ENCODE data around the gene USP15.
"Not testable (repeated sequence)": the region's sequence is repeated elsewhere in the genome, so short reads cannot be mapped to it uniquely, and the experiment has no call there.

USP15 gene

GRCh38 chr12:62448436-62448835 lies 188.2 kb downstream of the USP15 start:
- no peak overlapping the region for H3K9ac ChIP-seq (ENCODE audit: low read length)
- H3K18ac ChIP-seq (ENCODE audit: low read length): no peak overlapping the region
- no peak overlapping the region for H2BK15ac ChIP-seq (replicated peaks; ENCODE audit: low read depth)
- H3K27ac ChIP-seq (ENCODE audit: low read depth, low read length): no peak overlapping the region
- H3K79me1 ChIP-seq (ENCODE audit: low read length): no peaks in the 10 kb centered on the region
- no peak overlapping the region for H3K4me3 ChIP-seq (ENCODE audit: low read length)
- no peak for DNase-seq
- no peak overlapping the region for H3K23ac ChIP-seq (ENCODE audit: low read length)
- WGBS (ENCODE audit: extremely low coverage, insufficient coverage, low lambda C conversion rate): no CpG with 5 or more reads among the region's 3 CpGs
- H4K5ac ChIP-seq (ENCODE audit: low read length): no peak overlapping the region
- no peak overlapping the region for H2AK5ac ChIP-seq (ENCODE audit: low read length)
- no peak overlapping the region for H2BK120ac ChIP-seq (ENCODE audit: low read depth, low read length)
- no peak overlapping the region for H3K56ac ChIP-seq (ENCODE audit: low read length)
- H3K4me2 ChIP-seq (ENCODE audit: low read length): no peak overlapping the region
- H3K27me3 ChIP-seq (ENCODE audit: insufficient read depth, low read length, poor library complexity): no peaks in the 10 kb centered on the region
- no peaks in the 10 kb centered on the region for H3K79me2 ChIP-seq (ENCODE audit: control insufficient read depth, insufficient read depth, low read length)
- H3K4me1 ChIP-seq (ENCODE audit: control insufficient read depth, low read depth, low read length): no peaks in the 10 kb centered on the region
- H3K4ac ChIP-seq (ENCODE audit: low read depth, low read length): no peak overlapping the region
- H3K36me3 ChIP-seq (ENCODE audit: control insufficient read depth, insufficient read depth, low read length): no peaks in the 10 kb centered on the region
- no peak overlapping the region for H4K8ac ChIP-seq (ENCODE audit: low read depth, low read length)
- H2BK5ac ChIP-seq (ENCODE audit: low read length): no peak overlapping the region

DNA sequence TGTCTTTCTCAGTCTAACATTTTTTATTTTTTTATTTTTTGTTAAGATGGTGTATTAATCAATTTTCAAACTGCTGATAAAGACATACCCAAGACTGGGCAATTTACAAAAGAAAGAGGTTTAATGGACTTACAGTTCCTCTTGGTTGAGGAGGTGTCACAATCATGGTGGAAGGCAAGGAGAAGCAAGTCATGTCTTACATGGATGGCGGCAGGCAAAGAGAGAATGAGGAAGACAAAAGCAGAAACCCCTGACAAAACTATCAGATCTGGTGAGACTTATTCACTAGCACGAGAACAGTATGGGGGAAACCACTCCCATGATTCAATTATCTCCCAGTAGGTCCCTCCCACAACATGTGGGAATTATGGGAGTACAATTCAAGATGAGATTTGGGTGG lies 195.2 kb downstream of the USP15 start:
- WGBS (ENCODE audit: extremely low coverage, insufficient coverage, low lambda C conversion rate): no CpG with 5 or more reads among the region's 2 CpGs
- not testable (repeated sequence) for H4K8ac ChIP-seq (ENCODE audit: low read depth, low read length); H3K9ac ChIP-seq (ENCODE audit: low read length); H3K23ac ChIP-seq (ENCODE audit: low read length); H3K4me2 ChIP-seq (ENCODE audit: low read length); H2BK15ac ChIP-seq (replicated peaks; ENCODE audit: low read depth); H2BK5ac ChIP-seq (ENCODE audit: low read length); H3K36me3 ChIP-seq (ENCODE audit: control insufficient read depth, insufficient read depth, low read length); H3K4me3 ChIP-seq (ENCODE audit: low read length); H4K5ac ChIP-seq (ENCODE audit: low read length); H2AK5ac ChIP-seq (ENCODE audit: low read length); H3K18ac ChIP-seq (ENCODE audit: low read length); H2BK120ac ChIP-seq (ENCODE audit: low read depth, low read length); H3K4me1 ChIP-seq (ENCODE audit: control insufficient read depth, low read depth, low read length); H3K79me1 ChIP-seq (ENCODE audit: low read length); DNase-seq; H3K4ac ChIP-seq (ENCODE audit: low read depth, low read length); H3K79me2 ChIP-seq (ENCODE audit: control insufficient read depth, insufficient read depth, low read length); H3K27me3 ChIP-seq (ENCODE audit: insufficient read depth, low read length, poor library complexity); H3K27ac ChIP-seq (ENCODE audit: low read depth, low read length); H3K56ac ChIP-seq (ENCODE audit: low read length)

GRCh38 chr12:62458626-62459025 lies 198.4 kb downstream of the USP15 start:
- Histone ChIP-seq H2BK15ac (replicated peaks; ENCODE audit: low read depth) (no peak overlapping the region), H3K4me3 (ENCODE audit: low read length) (no peak overlapping the region), H3K27ac (ENCODE audit: low read depth, low read length) (no peak overlapping the region), H3K36me3 (ENCODE audit: control insufficient read depth, insufficient read depth, low read length) (no peaks in the 10 kb centered on the region), H3K27me3 (ENCODE audit: insufficient read depth, low read length, poor library complexity) (no peaks in the 10 kb centered on the region), H3K9ac (ENCODE audit: low read length) (no peak overlapping the region), H2BK5ac (ENCODE audit: low read length) (no peak overlapping the region), H4K8ac (ENCODE audit: low read depth, low read length) (no peak overlapping the region), H3K23ac (ENCODE audit: low read length) (no peak overlapping the region), H3K4me1 (ENCODE audit: control insufficient read depth, low read depth, low read length) (no peaks in the 10 kb centered on the region), H3K18ac (ENCODE audit: low read length) (no peak overlapping the region), H2AK5ac (ENCODE audit: low read length) (no peak overlapping the region), H3K56ac (ENCODE audit: low read length) (no peak overlapping the region), H2BK120ac (ENCODE audit: low read depth, low read length) (no peak overlapping the region), H3K4me2 (ENCODE audit: low read length) (no peak overlapping the region), H3K4ac (ENCODE audit: low read depth, low read length) (no peak overlapping the region), H3K79me1 (ENCODE audit: low read length) (no peaks in the 10 kb centered on the region), H3K79me2 (ENCODE audit: control insufficient read depth, insufficient read depth, low read length) (no peaks in the 10 kb centered on the region), H4K5ac (ENCODE audit: low read length) (no peak overlapping the region)
- DNase-seq: no peak
- WGBS (ENCODE audit: extremely low coverage, insufficient coverage, low lambda C conversion rate): no CpG with 5 or more reads among the region's 3 CpGs

- no peak overlapping the region for H2BK15ac ChIP-seq (replicated peaks; ENCODE audit: low read depth)
- no peaks in the 10 kb centered on the region for H3K79me2 ChIP-seq (ENCODE audit: control insufficient read depth, insufficient read depth, low read length)
- no peak overlapping the region for H2AK5ac ChIP-seq (ENCODE audit: low read length)
- H3K18ac ChIP-seq (ENCODE audit: low read length): no peak overlapping the region
- H2BK5ac ChIP-seq (ENCODE audit: low read length): no peak overlapping the region
- H3K79me1 ChIP-seq (ENCODE audit: low read length): no peaks in the 10 kb centered on the region
- no peak overlapping the region for H4K5ac ChIP-seq (ENCODE audit: low read length)
- no peak overlapping the region for H3K4me3 ChIP-seq (ENCODE audit: low read length)
- H3K27ac ChIP-seq (ENCODE audit: low read depth, low read length): no peak overlapping the region
- H3K4me2 ChIP-seq (ENCODE audit: low read length): no peak overlapping the region
- no peaks in the 10 kb centered on the region for H3K4me1 ChIP-seq (ENCODE audit: control insufficient read depth, low read depth, low read length)
- no peak overlapping the region for H3K23ac ChIP-seq (ENCODE audit: low read length)
- H3K36me3 ChIP-seq (ENCODE audit: control insufficient read depth, insufficient read depth, low read length): no peaks in the 10 kb centered on the region
- no peak overlapping the region for H4K8ac ChIP-seq (ENCODE audit: low read depth, low read length)
- no peaks in the 10 kb centered on the region for H3K27me3 ChIP-seq (ENCODE audit: insufficient read depth, low read length, poor library complexity)
- H3K9ac ChIP-seq (ENCODE audit: low read length): no peak overlapping the region
- no peak overlapping the region for H3K4ac ChIP-seq (ENCODE audit: low read depth, low read length)
- DNase-seq: no peak
- no peak overlapping the region for H3K56ac ChIP-seq (ENCODE audit: low read length)
- H2BK120ac ChIP-seq (ENCODE audit: low read depth, low read length): no peak overlapping the region
Observed at GRCh38 chr12:62459976-62460375, 199.8 kb downstream of the USP15 start.

DNA sequence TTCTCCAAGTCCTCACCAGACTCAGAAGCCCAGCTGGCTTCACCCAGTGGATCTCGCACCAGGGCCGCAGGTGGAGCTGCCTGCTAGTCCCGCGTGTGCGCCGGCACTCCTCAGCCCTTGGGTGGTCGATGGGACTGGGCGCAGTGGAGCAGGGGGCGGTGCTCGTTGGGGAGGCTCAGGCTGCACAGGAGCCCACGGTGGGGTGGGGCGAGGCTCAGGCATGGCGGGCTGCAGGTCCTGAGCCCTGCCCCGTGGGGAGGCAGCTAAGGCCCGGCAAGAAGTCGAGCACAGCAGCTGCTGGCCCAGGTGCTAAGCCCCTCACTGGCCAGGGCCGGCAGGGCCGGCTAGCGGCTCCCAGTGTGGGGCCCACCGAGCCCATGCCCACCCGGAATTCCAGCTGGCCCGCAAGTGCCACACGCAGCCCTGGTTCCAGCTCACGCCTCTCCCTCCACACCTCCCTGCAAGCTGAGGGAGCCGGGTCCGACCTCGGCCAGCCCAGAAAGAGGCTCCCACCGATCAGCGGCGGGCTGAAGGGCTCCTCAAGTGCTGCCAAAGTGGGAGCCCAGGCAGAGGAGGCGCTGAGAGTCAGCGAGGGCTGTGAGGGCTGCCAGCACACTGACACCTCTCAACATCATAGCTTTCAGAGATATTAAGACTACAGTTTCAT lies 201.1 kb downstream of the USP15 start:
- H3K79me2 ChIP-seq (ENCODE audit: control insufficient read depth, insufficient read depth, low read length); H2BK5ac ChIP-seq (ENCODE audit: low read length); H3K36me3 ChIP-seq (ENCODE audit: control insufficient read depth, insufficient read depth, low read length); H3K4me1 ChIP-seq (ENCODE audit: control insufficient read depth, low read depth, low read length); H2AK5ac ChIP-seq (ENCODE audit: low read length); H3K4ac ChIP-seq (ENCODE audit: low read depth, low read length); H3K56ac ChIP-seq (ENCODE audit: low read length); H3K18ac ChIP-seq (ENCODE audit: low read length); H3K23ac ChIP-seq (ENCODE audit: low read length); H3K27me3 ChIP-seq (ENCODE audit: insufficient read depth, low read length, poor library complexity); H3K9ac ChIP-seq (ENCODE audit: low read length); H3K4me2 ChIP-seq (ENCODE audit: low read length); H2BK15ac ChIP-seq (replicated peaks; ENCODE audit: low read depth); DNase-seq; H2BK120ac ChIP-seq (ENCODE audit: low read depth, low read length); H4K5ac ChIP-seq (ENCODE audit: low read length); H4K8ac ChIP-seq (ENCODE audit: low read depth, low read length); H3K79me1 ChIP-seq (ENCODE audit: low read length); H3K4me3 ChIP-seq (ENCODE audit: low read length); H3K27ac ChIP-seq (ENCODE audit: low read depth, low read length): not testable (repeated sequence)
- WGBS (ENCODE audit: extremely low coverage, insufficient coverage, low lambda C conversion rate): no CpG with 5 or more reads among the region's 32 CpGs

- H4K8ac ChIP-seq (ENCODE audit: low read depth, low read length); H2AK5ac ChIP-seq (ENCODE audit: low read length): not testable (repeated sequence)
- no CpG with 5 or more reads among the region's 7 CpGs for WGBS (ENCODE audit: extremely low coverage, insufficient coverage, low lambda C conversion rate)
Observed at GRCh38 chr12:62463252-62463651, 203.0 kb downstream of the USP15 start.

More at GRCh38 chr12:62463252-62463651, 203.0 kb downstream of the USP15 start:
- not testable (repeated sequence) for H3K4me3 ChIP-seq (ENCODE audit: low read length); H3K4me1 ChIP-seq (ENCODE audit: control insufficient read depth, low read depth, low read length); H4K5ac ChIP-seq (ENCODE audit: low read length); H3K27me3 ChIP-seq (ENCODE audit: insufficient read depth, low read length, poor library complexity); DNase-seq; H2BK15ac ChIP-seq (replicated peaks; ENCODE audit: low read depth); H3K4ac ChIP-seq (ENCODE audit: low read depth, low read length); H3K9ac ChIP-seq (ENCODE audit: low read length); H3K79me1 ChIP-seq (ENCODE audit: low read length); H3K4me2 ChIP-seq (ENCODE audit: low read length); H2BK5ac ChIP-seq (ENCODE audit: low read length); H2BK120ac ChIP-seq (ENCODE audit: low read depth, low read length); H3K56ac ChIP-seq (ENCODE audit: low read length); H3K36me3 ChIP-seq (ENCODE audit: control insufficient read depth, insufficient read depth, low read length); H3K79me2 ChIP-seq (ENCODE audit: control insufficient read depth, insufficient read depth, low read length); H3K27ac ChIP-seq (ENCODE audit: low read depth, low read length); H3K18ac ChIP-seq (ENCODE audit: low read length); H3K23ac ChIP-seq (ENCODE audit: low read length)

Measured in mesendoderm (in vitro differentiated cells).